ENCODE results near the gene GLCE. TPM values are rescaled to one million over a fixed set of nuclear protein-coding genes. Genes with fewer than 3 reads are reported as not detected.

GLCE gene
- polyA plus RNA-seq, 1 experiment = 7.1 TPM

DNA sequence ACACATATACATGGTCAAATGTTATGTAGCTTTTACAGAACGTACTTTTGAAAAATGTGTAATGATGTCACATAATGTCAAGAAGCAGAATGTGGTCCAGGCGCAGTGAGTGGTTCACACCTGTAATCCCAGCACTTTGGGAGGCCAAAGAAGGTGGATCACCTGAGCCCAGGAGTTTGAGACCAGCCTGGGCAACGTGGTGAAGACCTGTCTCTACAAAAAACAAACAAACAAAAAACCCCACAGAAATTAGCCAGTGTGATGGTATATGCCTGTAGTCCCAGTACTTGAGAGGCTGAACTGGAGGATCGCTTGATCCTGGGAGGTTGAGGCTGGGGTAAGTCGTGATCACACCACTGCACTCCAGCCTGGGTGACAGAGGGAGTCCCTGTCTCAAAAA, 15.9 kb upstream of the GLCE start:
- no peak overlapping the region for H3K4me3 ChIP-seq (ENCODE audit: low read depth, low read length)
- H3K27me3 ChIP-seq (ENCODE audit: control insufficient read depth, insufficient read depth, low read length) = peaks cover 15% of the 10 kb centered on the region
- POLR2A ChIA-PET = no interaction called here
- no peak for DNase-seq (ENCODE audit: low read depth)
- H3K36me3 ChIP-seq (ENCODE audit: control insufficient read depth, insufficient read depth, low read length) = no peaks in the 10 kb centered on the region
- TF ChIP-seq, protein P1, sequence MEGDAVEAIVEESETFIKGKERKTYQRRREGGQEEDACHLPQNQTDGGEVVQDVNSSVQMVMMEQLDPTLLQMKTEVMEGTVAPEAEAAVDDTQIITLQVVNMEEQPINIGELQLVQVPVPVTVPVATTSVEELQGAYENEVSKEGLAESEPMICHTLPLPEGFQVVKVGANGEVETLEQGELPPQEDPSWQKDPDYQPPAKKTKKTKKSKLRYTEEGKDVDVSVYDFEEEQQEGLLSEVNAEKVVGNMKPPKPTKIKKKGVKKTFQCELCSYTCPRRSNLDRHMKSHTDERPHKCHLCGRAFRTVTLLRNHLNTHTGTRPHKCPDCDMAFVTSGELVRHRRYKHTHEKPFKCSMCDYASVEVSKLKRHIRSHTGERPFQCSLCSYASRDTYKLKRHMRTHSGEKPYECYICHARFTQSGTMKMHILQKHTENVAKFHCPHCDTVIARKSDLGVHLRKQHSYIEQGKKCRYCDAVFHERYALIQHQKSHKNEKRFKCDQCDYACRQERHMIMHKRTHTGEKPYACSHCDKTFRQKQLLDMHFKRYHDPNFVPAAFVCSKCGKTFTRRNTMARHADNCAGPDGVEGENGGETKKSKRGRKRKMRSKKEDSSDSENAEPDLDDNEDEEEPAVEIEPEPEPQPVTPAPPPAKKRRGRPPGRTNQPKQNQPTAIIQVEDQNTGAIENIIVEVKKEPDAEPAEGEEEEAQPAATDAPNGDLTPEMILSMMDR (IDR thresholded peaks at IDR 0.05; ENCODE audit: insufficient read depth, low read depth, low read length) = no peak
- CTCF ChIA-PET = no interaction called here

DNA sequence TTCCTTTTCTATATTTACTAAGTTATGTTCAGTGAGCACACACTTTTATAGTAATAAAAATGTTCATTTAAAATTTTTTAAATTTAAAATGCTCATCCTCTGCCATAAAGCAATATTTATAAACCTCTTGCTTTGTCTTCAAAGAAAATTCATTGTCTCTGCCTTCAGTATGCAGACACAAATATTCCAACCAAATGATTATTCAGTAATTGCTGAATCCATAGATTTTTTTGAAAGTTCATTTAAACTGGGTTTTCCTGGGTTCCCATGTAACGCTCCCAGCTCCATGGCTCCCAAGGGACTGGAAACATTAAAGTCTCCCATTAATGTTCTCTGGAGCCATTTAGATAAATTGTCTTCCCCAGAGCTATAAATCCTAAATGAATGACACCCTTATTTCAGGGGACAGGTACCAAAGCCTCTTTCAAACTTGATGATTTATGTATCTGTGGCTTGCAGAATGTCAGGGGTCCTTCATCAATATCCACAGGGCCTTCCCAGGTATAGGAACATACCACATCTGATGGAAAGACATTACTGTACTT, 15.2 kb upstream of the GLCE start:
- ChIA-PET POLR2A (no interaction called here), CTCF (interaction anchor here (1.2 kb wide), 1 partner anchor 16 kb away, joined by 6 read pairs; the partner anchor contains the start of gene GLCE)
- peaks cover 15% of the 10 kb centered on the region for H3K27me3 ChIP-seq (ENCODE audit: control insufficient read depth, insufficient read depth, low read length)
- H3K36me3 ChIP-seq (ENCODE audit: control insufficient read depth, insufficient read depth, low read length) = no peaks in the 10 kb centered on the region
- TF ChIP-seq, protein P1 (IDR thresholded peaks at IDR 0.05; ENCODE audit: insufficient read depth, low read depth, low read length) = no peak
- no peak overlapping the region for H3K4me3 ChIP-seq (ENCODE audit: low read depth, low read length)
- no peak for DNase-seq (ENCODE audit: low read depth)

DNA sequence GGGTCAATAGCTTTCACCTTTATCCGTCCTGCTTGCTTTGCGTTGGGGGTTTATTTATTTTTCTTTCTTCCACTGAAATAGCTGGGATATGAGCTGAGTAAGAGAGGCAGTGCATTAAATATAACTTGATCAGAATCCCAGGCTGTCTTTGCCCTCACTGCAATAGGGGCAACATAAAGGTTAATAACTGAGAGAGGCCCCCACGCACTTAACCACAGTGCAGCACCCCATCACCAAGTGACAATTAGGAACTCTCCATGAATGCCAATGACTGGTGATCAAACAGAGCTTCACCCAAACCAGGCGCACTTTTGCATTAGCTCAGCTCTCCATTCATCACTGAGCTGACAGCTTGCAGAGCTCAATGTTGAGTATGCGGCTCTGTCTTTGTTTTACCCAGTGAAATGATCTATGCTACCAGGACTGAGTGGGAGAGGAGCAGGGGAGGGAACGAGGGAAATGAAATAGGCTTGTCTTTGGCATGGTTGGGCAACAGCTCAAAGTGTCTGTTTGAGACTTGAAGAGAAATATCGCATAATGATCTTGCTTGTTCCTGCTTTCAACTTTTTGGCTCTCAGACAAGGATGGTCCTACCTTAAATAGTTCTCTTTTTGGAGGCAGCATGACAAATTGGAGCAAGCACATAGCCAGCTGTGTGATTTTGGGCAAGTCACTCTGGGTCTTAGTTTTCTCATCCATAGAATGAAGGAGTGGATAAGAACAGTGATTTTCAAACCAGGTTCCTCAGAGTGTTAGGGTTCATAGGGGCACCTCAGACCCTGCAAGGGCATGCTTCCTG, 14.5 kb upstream of the GLCE start:
- DNase-seq (ENCODE audit: low read depth) = no peak
- ChIA-PET POLR2A (no interaction called here), CTCF (interaction anchor here (0.8 to 1.2 kb wide), 2 partner anchors 15 to 303 kb away, joined by 3 to 6 read pairs; partner anchors contain the start of gene GLCE)
- H3K4me3 ChIP-seq (ENCODE audit: low read depth, low read length) = no peak overlapping the region
- H3K27me3 ChIP-seq (ENCODE audit: control insufficient read depth, insufficient read depth, low read length) = peaks cover 17% of the 10 kb centered on the region
- TF ChIP-seq, protein P1 (IDR thresholded peaks at IDR 0.05; ENCODE audit: insufficient read depth, low read depth, low read length) = no peak
- no peaks in the 10 kb centered on the region for H3K36me3 ChIP-seq (ENCODE audit: control insufficient read depth, insufficient read depth, low read length)

DNA sequence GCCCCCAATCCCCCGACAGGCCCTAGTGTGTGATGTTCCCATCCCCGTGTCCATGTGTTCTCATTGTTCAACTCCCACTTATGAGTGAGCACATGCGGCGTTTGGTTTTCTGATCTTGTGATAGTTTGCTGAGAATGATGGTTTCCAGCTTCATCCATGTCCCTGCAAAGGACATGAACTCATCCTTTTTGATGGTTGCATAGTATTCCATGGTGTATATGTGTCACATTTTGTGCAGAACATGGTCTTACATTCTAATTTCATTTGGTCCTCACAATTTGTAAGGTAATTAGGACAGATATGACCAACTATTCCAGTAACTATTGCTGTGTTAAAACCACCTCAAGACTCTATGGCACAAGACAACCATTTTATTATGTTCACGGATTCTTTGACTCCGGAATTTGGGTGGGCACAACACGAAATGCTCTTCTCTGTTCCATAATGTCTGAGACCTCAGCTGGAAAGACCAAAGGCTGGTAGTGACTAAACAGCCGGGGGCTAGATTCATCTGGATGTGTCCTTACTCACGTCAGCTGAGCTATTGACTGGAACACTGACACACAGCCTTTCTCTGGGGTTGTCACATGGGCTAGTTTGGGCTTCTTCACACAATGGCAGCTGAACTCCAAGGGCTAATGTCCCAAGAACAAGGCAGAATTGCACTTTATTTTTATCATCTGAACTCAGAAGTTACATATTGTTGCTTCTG, 13.6 kb upstream of the GLCE start:
- H3K27me3 ChIP-seq (ENCODE audit: control insufficient read depth, insufficient read depth, low read length) = peaks cover 17% of the 10 kb centered on the region
- CTCF ChIA-PET = interaction anchor here (1.1 kb wide), 1 partner anchor 88 kb away, joined by 3 read pairs; no protein-coding TSS in a partner anchor

More for the DNA sequence above, 13.6 kb upstream of the GLCE start:
- POLR2A ChIA-PET = no interaction called here
- Histone ChIP-seq H3K4me3 (ENCODE audit: low read depth, low read length) (no peak overlapping the region), H3K36me3 (ENCODE audit: control insufficient read depth, insufficient read depth, low read length) (no peaks in the 10 kb centered on the region)
- TF ChIP-seq, protein P1 (IDR thresholded peaks at IDR 0.05; ENCODE audit: insufficient read depth, low read depth, low read length) = no peak
- DNase-seq (ENCODE audit: low read depth) = no peak

Data from BJ (cell line).